HepG2 (cell line): ENCODE measurements around the gene SLC6A9. TPM values are rescaled to one million over a fixed set of nuclear protein-coding genes. Genes with fewer than 3 reads are reported as not detected.

Experiments used
- ATAC-seq: fragments of 200-7000 bp; cut with Tn5 transposase; 3 replicates; pipeline ENCODE4 v1.9.1; 2020; ENCODE audit warnings: mild to moderate bottlenecking, moderate library complexity
- BruUV-seq: library from RNA; stranded (reverse); fragments of 400-500 nt; replicated peaks from 2 replicates; lab custom pipeline; 2021; lab: Mats Ljungman, UMichigan
- CTCF ChIA-PET: fragments of 300-600 bp; formaldehyde crosslinking; extraction: SDS; loops from one replicate; lab custom pipeline; 2021; ENCODE audit warnings: low total read pairs, inconsistent platforms, low intra/inter-chr PET ratio; lab: Yijun Ruan, JAX
- POLR2A ChIA-PET: fragments of 350-600 bp; sonication (Branson Sonifier 250); formaldehyde crosslinking; loops from one replicate; lab custom pipeline; 2020; ENCODE audit warnings: antibody characterized with exemption, inconsistent platforms; lab: Yijun Ruan, JAX
- DNase-seq: peaks from one replicate; pipeline ENCODE4 v3.0.0-alpha.2; 2015; ENCODE audit warnings: low spot score
- FAIRE-seq: peaks from 3 replicates; lab custom pipeline; 2011; peaks lifted over from hg19 to GRCh38; lab: Jason Lieb, UNC
- H2AFZ ChIP-seq: one replicate; pipeline ENCODE4 v1.6.1; 2011; ENCODE audit warnings: low read length, inconsistent platforms
- H3K27ac ChIP-seq: fragments of 300-600 bp; 3 replicates; pipeline ENCODE4 v1.8.0; 2011; ENCODE audit warnings: mixed run types, mild to moderate bottlenecking, mixed read lengths, low read length, inconsistent platforms; ENCODE audit not compliant: insufficient read depth; ENCODE audit errors: extremely low read length
- H3K27me3 ChIP-seq, 2 experiments: fragments of 200-600 bp in 1 of 2; 2 replicates in 1 of 2; 3 replicates in 1 of 2; pipeline versions ENCODE4 v1.6.0 to v1.8.0; 2011; ENCODE audit warnings: low read length in 2 of 2, mild to moderate bottlenecking in 2 of 2, moderate library complexity in 2 of 2, inconsistent platforms in 1 of 2; ENCODE audit not compliant: insufficient read depth in 2 of 2, control insufficient read depth in 1 of 2
- H3K36me3 ChIP-seq, 2 experiments: fragments of 200-600 bp in 1 of 2; replicated peaks in 1 of 2; 2 replicates in 1 of 2; 3 replicates in 1 of 2; pipeline versions ENCODE4 v1.5.1 to v1.8.0; 2011; ENCODE audit warnings: low read length in 2 of 2, inconsistent platforms in 1 of 2; ENCODE audit not compliant: insufficient read depth in 2 of 2, control insufficient read depth in 1 of 2
- H3K4me1 ChIP-seq: 2 replicates; pipeline ENCODE4 v1.5.1; 2012; ENCODE audit warnings: low read length, inconsistent platforms; ENCODE audit not compliant: insufficient read depth
- H3K4me2 ChIP-seq: 2 replicates; pipeline ENCODE4 v1.6.0; 2011; ENCODE audit warnings: low read depth, low read length, inconsistent platforms
- H3K4me3 ChIP-seq, 3 experiments: fragments of 200-600 bp in 1 of 3; sonication (generic), shearing (Covaris generic) in 1 of 3; replicated peaks in 1 of 3; 2 replicates each; pipeline ENCODE4 v1.5.1; 2011 to 2016; ENCODE audit warnings: low read length in 3 of 3, inconsistent platforms in 2 of 3, low read depth in 2 of 3, mild to moderate bottlenecking in 2 of 3, control low read depth in 1 of 3, mixed read lengths in 1 of 3; ENCODE audit not compliant: insufficient read depth in 1 of 3
- H3K79me2 ChIP-seq: one replicate; pipeline ENCODE4 v1.6.1; 2011; ENCODE audit warnings: low read length, inconsistent platforms; ENCODE audit not compliant: insufficient read depth
- H3K9ac ChIP-seq: 2 replicates; pipeline ENCODE4 v1.6.0; 2011; ENCODE audit warnings: mild to moderate bottlenecking, low read depth, low read length, inconsistent platforms; ENCODE audit not compliant: insufficient read depth
- H3K9me3 ChIP-seq: 2 replicates; pipeline ENCODE4 v1.5.1; 2012; ENCODE audit warnings: mild to moderate bottlenecking, low read length
- H4K20me1 ChIP-seq: 2 replicates; pipeline ENCODE4 v1.6.0; 2011; ENCODE audit warnings: inconsistent platforms, mild to moderate bottlenecking, low read length, moderate library complexity; ENCODE audit not compliant: insufficient read depth
- ATF1 ChIP-seq: IDR thresholded peaks from 2 replicates; pipeline ENCODE4 v1.6.1; 2016; ENCODE audit warnings: mild to moderate bottlenecking, control low read depth
- ETV5 ChIP-seq: IDR thresholded peaks from 2 replicates; pipeline ENCODE4 v1.6.1; 2018; ENCODE audit warnings: missing biosample characterization, missing genetic modification reagents, inconsistent platforms, borderline replicate concordance
- FOXP1 ChIP-seq, 2 experiments: fragments of 450-650 bp in 1 of 2; IDR thresholded peaks; 2 replicates each; pipeline ENCODE4 v1.6.1; 2017 to 2018; ENCODE audit warnings: antibody characterized with exemption in 1 of 2
- RBM22 ChIP-seq: fragments of 200-400 bp; formaldehyde crosslinking; optimal IDR thresholded peaks from 2 replicates; pipeline ENCODE3; 2017; ENCODE audit warnings: mild to moderate bottlenecking, low read length, moderate library complexity
- TFAP4 ChIP-seq: sonication (generic); IDR thresholded peaks from 2 replicates; pipeline ENCODE4 v1.6.1; 2016; ENCODE audit warnings: low read depth, borderline replicate concordance
- ZFP91 ChIP-seq: sonication (generic); formaldehyde crosslinking; IDR thresholded peaks from 2 replicates; pipeline ENCODE4 v1.9.0; 2022; ENCODE audit warnings: missing genetic modification reagents, mild to moderate bottlenecking, borderline replicate concordance
- ZNF234 ChIP-seq: sonication (generic); formaldehyde crosslinking; conservative IDR thresholded peaks from 2 replicates; pipeline ENCODE4 v1.5.1; 2020; ENCODE audit warnings: mild to moderate bottlenecking, missing genetic modification reagents
- ZNF512 ChIP-seq: sonication (generic); formaldehyde crosslinking; IDR thresholded peaks from 2 replicates; pipeline ENCODE4 v1.4.0; 2020; ENCODE audit warnings: mild to moderate bottlenecking, missing genetic modification reagents
- ZSCAN9 ChIP-seq: IDR thresholded peaks from 2 replicates; pipeline ENCODE4 v1.6.1; 2016; ENCODE audit warnings: borderline replicate concordance
- WGBS: methylation state at CpG from one replicate; pipeline ENCODE4 v1.1.6; 2017; ENCODE audit warnings: low lambda C conversion rate; 5-methylcytosine and 5-hydroxymethylcytosine counted together
- in situ Hi-C: cut with HindIII; loops from 2 replicates; pipeline ENCODE4 v1.10.0; 2017; ENCODE audit warnings: low pct_unique_long_range_greater_than_20kb; ENCODE audit not compliant: extremely low pct_ligation_motif_present
- intact Hi-C: fragments of 100-400 bp; cut with micrococcal nuclease; formaldehyde crosslinking; loops from one replicate; pipeline ENCODE4 v1.10.0; 2022; ENCODE audit not compliant: unreplicated experiment
- polyA plus RNA-seq, 8 experiments: library from polyadenylated mRNA; depleted of rRNA in 3 of 8; stranded (reverse) in 7 of 8; unstranded in 1 of 8; fragments of >200 nt; fragmentation: Illumina TruSeq in 4 of 8; extraction: Trizol in 4 of 8; gene quantifications; 2 replicates each; pipeline versions ENCODE4 v1.2.1 to v1.2.3, GENCODE V29; 2011 to 2016; ENCODE audit warnings: low read depth in 4 of 8, missing spikeins in 1 of 8, mixed read lengths in 1 of 8; ENCODE audit not compliant: insufficient read depth in 1 of 8
- total RNA-seq, 5 experiments: library from RNA; depleted of rRNA; stranded (reverse); fragments of >200 nt; fragmentation: Illumina TruSeq; extraction: Trizol; gene quantifications; 2 replicates each; pipeline ENCODE4 v1.2.3, GENCODE V29; 2016; ENCODE audit warnings: low read depth in 1 of 5

SLC6A9 gene
- total and polyA plus RNA-seq, 2 of the 13 experiments (the other 11 are each of a cell fraction or from before 2014, with no cell fraction given), result 8.5 to 9.9 TPM

GRCh38 chr1:43965316-43965715 lies 65.9 kb downstream of the SLC6A9 start:
- Histone ChIP-seq H4K20me1 (no peaks in the 10 kb centered on the region), H3K27ac (no peak overlapping the region), H3K9ac (no peak overlapping the region)
- no peak for ATAC-seq
- no TSS peak for BruUV-seq
- TF ChIP-seq ZNF234 (no peak), ZFP91 (CRISPR knock-in tag) (no peak), ZSCAN9 (CRISPR knock-in tag) (no peak), ETV5 (CRISPR knock-in tag) (no peak), ATF1 (no peak), ZNF512 (CRISPR knock-in tag) (no peak), TFAP4 (no peak), FOXP1 (IDR thresholded peaks at IDR 0.05) (0 out of 2 replicates have a peak, but pooled peaks have one; percentile 18), FOXP1 (CRISPR knock-in tag; IDR thresholded peaks at IDR 0.05) (no peak), RBM22 (no peak)
- TF ChIP-seq, all 625 proteins: peak for 1
- Histone ChIP-seq H2AFZ (no peak overlapping the region), H3K4me3 (no peak overlapping the region), H3K4me2 (no peak overlapping the region), H3K4me1 (0 out of 2 replicates have a peak, but pooled peaks cover 4% of the 10 kb centered on the region), H3K36me3 (peaks cover 4 to 8% of the 10 kb centered on the region in 2 experiments; a peak in 4 of 5 replicates), H3K79me2 (peaks cover 4% of the 10 kb centered on the region), H3K9me3 (no peaks in the 10 kb centered on the region), H3K27me3 (no peaks in the 10 kb centered on the region)
- 99% methylated on average over 3 of the region's 3 CpGs for WGBS
- DNase-seq (no peak), FAIRE-seq (no peak)
- in situ Hi-C loops, result no loop called here
- ChIA-PET CTCF (no interaction called here), POLR2A (no interaction called here)
- intact Hi-C loops, result no loop called here
